GM21619 (cell line): ENCODE results near the gene ARMH3.

ENCODE experiments used
- ATAC-seq: cut with Tn5 transposase; IDR thresholded peaks from one replicate; pipeline ENCODE4 v1.9.1; 2021; ENCODE audit not compliant: unreplicated experiment

ARMH3 gene

DNA sequence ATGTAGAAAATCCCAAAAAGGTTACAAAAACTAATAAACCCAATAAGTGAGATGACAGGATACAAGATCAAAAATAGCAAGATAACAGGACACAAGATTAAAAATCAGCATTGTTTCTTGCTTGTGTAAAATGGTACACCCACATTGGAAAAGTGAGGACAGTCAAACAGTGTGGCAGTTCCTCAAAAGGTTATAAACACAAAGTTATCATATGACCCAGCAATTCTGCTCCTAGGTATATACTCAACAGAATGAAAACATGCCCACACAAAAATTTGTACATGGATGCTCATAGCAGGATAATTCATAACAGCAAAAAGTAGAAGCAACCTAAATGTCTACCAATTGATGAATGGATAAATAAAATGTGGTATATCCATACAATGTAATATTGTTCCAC lies 105.8 kb downstream of the ARMH3 start:
- ATAC-seq: no peak

- ATAC-seq: no peak
Observed at GRCh38 chr10:101941871-101942270, 114.1 kb downstream of the ARMH3 start.

DNA sequence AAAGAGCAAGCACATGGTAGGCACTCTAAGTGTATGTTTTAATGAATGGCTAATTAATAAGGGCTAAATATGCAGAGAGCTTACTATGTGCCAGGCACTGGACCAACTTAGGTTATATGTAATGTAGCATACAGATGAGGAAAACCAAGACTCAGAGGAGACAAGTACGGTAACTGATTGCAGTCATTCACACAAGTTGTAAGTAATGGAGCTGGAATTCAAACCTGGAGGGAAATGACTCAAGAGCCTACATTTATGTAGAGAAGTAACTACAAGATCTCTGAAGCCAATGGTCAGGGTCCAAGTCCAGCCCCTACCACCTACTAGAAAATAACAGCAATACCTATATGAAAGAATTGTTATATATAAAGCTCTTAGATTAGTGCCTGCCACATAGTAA lies 115.1 kb downstream of the ARMH3 start:
- ATAC-seq: no peak

DNA sequence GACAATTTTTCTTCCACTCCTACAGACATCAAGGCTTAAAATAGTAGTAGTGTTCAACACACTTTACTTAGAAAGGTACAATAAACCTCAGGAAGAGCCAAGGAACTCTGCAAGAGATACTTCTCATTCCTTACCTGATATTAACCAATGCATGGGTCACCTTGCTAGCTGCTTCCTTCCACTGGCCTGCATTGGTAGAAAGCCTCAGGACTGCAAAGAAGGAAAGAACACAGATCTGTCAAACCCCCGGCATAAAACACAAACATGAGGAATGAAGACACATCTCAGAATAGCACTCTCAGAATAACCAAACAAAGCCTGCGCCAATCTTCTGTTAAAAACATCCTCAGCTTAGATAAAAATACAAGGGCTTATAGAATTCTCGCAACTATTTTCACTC lies 116.2 kb downstream of the ARMH3 start:
- ATAC-seq: no peak

GRCh38 chr10:101939008-101939648 lies 116.8 kb downstream of the ARMH3 start:
- ATAC-seq: no peak

DNA sequence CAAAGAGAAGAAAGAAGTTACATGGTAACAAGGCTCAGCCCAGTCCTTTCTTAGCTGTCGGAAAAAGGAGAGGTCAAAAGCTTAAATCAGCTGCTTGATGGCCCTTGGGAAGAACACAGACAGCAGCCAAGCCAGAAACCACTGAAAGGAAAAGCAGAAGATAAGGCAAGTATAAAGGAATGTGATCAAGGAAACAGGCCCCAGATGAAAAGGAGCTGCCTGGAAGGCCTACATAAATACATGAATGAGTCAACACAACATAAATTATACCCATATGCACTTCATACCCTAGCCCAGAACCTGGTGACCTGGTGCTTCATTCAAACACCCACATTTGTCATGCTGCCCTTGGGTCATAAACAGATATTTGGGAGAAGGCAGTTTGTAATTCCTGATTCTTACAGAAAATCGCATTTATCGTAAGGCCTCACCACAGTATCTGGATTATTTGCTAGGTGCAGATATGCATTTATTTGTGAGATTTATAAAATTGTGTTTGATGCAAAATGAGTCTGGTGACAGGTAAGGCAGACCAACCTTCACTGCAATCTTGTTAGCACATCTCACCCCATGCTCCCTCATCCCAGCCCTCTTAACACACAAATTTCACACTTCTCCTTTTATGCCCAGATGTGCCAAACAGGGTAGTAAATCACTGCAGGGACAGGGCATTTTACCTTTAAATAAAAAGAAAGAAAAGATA lies 117.5 kb downstream of the ARMH3 start:
- ATAC-seq: no peak

DNA sequence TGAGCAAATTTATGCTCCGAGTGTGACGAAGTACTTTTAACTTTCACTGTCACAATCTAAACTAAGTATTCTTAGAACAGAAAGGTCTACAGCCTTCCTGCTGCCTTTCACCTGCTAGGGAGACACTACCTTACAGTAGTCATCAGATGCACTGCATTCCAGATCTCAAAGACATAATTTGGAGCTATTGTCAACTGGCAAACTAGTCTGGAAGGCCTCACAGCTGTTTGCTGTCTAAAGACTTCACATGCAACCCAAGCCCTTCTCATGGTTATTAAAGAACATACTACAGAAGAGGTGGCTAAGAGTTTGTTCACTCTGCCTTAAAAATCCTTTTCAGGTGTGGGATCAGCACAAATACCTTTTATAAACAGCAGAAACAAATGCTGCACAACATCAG lies 120.5 kb downstream of the ARMH3 start:
- ATAC-seq: no peak

- ATAC-seq: no peak
Observed at GRCh38 chr10:101934686-101935305, 121.2 kb downstream of the ARMH3 start.

GRCh38 chr10:101933976-101934375 lies 122.0 kb downstream of the ARMH3 start:
- ATAC-seq: no peak

DNA sequence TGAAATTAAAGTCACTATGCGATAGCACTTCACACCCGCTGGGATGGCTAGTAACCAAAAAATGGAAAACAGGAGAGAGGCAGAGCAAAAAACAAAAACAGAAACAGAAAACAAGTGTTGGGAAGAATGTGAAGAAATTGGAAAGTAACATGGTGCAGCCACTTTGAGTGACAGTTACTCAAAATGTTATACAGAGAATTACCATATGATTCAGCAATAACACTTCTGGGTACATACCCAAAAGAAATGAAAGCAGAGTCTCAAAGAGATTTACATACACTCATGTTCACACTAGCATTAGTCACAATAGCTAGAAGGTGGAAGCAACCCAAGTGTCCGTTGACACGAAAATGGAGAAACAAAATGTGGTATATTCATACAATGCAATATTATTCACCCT lies 123.8 kb downstream of the ARMH3 start:
- ATAC-seq: no peak

DNA sequence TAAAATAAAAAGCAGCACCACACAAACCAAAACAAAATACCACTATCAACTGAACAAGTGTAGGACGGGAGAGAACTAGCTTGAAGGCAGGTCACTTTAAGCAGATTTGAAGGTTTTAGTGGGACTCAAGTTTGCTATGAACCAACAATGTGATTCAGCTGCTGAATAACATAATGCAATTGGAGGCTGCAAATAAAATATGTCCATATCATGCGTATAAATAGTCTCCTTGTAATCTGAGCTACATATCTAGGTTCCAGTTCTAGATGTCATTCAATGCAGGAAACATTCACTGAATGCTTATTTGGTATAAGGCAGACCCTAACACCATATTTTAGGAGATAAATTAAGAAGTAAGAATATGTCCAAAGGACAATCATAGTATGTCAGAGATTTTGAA lies 130.9 kb downstream of the ARMH3 start:
- no peak for ATAC-seq

DNA sequence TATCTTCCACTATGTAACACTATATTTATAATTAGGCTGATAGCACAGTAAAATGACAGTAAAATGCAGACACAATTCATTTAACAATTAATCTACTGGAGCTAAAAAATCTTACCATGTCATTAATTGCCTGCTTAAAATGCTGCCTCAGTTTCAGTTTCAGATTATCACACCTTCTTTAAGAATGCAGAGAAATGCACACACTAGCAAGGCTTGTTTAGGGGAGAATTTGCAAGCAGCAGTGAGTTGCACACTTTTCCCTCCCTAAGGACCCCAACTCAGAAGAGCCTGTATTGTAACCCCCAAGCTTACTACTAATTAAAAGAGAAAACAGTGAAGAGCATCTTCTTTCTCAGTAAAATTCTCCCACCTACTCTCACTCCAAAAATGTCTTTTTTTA lies 132.7 kb downstream of the ARMH3 start:
- no peak for ATAC-seq

DNA sequence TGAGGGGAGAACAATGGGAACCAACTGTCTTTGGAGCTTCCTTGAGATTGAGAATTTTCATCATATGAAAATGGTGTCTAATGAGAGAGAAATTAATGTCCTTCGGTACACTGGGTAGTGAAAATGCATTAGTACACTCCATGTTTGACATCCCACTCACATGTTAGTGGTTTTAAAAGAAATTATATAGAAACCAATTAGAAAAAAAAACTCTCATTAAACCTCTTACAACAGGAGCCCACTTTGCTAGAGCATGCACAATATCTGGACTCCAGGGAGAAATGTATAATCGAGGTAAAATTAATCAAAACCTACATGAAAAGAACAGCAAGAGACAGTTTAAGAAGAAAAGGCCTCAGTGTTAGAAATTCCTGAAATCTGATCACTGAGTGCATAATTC lies 133.1 kb downstream of the ARMH3 start:
- ATAC-seq: no peak

DNA sequence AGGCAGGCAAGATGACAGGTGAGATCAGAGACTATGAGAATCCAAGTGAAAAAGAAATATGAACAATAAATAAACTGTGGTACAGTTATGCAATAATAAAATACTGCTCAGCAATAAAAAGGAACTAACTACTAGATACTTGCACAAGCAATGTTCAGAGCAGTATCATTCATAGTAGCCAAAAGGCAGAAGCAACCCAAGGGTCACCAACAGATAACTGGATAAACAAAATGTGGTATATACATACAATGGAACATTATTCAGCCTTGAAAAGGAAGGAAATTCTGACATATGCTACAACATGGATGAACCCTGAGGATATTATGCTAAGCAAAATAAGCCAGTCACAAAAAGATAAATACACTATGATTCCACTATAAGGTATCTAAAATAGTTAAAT lies 135.4 kb downstream of the ARMH3 start:
- ATAC-seq: no peak

DNA sequence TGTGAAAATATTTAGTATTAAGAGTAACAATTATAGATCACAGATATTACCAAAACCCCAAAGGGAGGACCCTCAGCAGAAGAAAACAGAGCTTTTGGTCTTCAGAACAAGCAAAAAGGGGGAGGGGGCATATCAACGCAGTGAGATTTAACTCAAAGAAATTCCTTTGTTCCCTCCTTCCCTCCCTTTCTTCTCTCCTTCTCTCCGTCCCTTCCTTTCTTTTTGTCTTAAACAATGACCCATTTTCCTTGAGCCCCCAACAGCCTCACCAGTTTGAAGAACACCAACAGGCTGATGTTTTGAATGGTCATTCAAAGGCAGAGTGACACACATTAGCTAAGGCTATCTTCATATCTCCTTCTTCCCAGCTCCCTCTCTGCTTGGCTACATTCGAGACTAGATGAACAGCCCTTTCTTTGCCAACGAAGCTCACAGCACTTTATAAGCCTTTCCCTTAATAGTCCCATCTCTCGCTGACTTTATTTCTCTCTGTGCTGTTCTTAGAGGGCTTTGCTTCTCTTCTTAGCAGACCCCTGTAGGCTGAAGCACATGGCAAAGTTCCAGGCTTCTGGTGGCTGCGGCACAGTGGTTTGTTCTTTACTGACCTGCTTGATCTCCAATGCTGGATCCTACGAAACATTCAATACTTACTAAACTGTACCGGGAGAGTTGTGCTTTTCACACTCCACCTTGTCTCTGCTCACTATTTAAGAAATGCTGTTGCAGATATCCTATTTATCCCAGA lies 136.8 kb downstream of the ARMH3 start:
- no peak for ATAC-seq

GRCh38 chr10:101912561-101913179 lies 143.3 kb downstream of the ARMH3 start:
- no peak for ATAC-seq

- no peak for ATAC-seq
Observed at GRCh38 chr10:101906586-101907183, 149.3 kb downstream of the ARMH3 start.

DNA sequence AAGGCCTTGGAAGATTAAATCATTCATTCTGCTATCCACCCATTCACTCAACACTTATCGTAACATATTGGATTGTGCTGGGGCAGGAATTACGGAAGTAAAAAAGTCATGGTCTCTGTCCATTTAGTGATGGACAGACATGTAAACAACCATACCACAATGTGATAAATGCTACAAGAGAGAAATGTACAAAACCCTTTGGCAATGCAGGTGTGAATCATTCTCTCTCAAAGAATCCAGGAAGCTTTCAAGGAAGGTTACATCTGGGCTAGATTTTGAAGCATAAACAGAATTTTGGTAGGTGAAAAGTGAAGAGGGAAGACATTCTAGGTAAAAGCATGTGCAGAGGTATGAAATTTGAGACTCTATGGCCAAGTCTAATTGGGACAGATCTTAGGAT lies 150.7 kb downstream of the ARMH3 start:
- no peak for ATAC-seq

GRCh38 chr10:101903827-101904550 lies 152.0 kb downstream of the ARMH3 start:
- peak; percentile 72 for ATAC-seq

DNA sequence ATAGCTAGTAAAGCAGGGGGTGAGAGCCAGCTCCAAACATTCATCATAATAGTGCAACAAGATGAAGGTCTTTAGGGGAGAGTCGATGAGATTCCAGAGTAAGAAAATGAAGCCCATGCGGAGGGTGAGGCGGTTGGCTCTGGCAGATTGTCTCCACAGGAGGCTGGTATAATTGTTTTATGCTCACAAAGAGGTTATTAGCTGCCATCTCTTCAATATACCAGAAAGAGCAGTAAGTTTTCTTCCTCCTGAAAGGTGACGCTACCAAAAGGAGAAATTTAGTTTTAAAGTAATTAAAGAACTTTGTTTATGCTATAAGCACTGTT lies 153.2 kb downstream of the ARMH3 start:
- ATAC-seq: no peak
